Thoracic aorta (tissue), 2 donors: ENCODE measurements around the gene PITX3. TPM values are rescaled to one million over a fixed set of nuclear protein-coding genes. Genes with fewer than 3 reads are reported as not detected.

Experiments used
- ATAC-seq: fragments of 150-250 bp; one replicate; pipeline ENCODE4 v1.8.0; 2017; ENCODE audit warnings: low read depth; ENCODE audit not compliant: insufficient number of reproducible peaks, low FRiP score
- DNase-seq: peaks from one replicate; pipeline ENCODE4 v3.0.0-alpha.2; 2020; ENCODE audit warnings: low spot score
- H3K27ac ChIP-seq, 2 donors: fragments of 200-600 bp; sonication (generic); 1 replicate in 1 of 2; 2 replicates in 1 of 2; pipeline ENCODE4 v1.5.1; 2016; ENCODE audit warnings: mild to moderate bottlenecking in 2 of 2, moderate library complexity in 2 of 2
- H3K27me3 ChIP-seq: fragments of 200-600 bp; sonication (generic); replicated peaks from 2 replicates; pipeline ENCODE4 v1.6.0; 2016; ENCODE audit warnings: mild to moderate bottlenecking; ENCODE audit not compliant: insufficient read depth
- H3K36me3 ChIP-seq: fragments of 200-600 bp; sonication (generic); one replicate; pipeline ENCODE4 v1.5.1; 2016
- H3K4me1 ChIP-seq, 2 donors: fragments of 200-600 bp; sonication (generic); 1 replicate in 1 of 2; 2 replicates in 1 of 2; pipeline versions ENCODE4 v1.5.1 to v1.6.0; 2016; ENCODE audit warnings: low read depth in 2 of 2, mild to moderate bottlenecking in 1 of 2; ENCODE audit not compliant: control insufficient read depth in 1 of 2
- H3K4me3 ChIP-seq: fragments of 200-600 bp; sonication (generic); 2 replicates; pipeline ENCODE4 v1.5.1; 2016; ENCODE audit warnings: mild to moderate bottlenecking
- H3K9me3 ChIP-seq: fragments of 200-600 bp; sonication (generic); 2 replicates; pipeline ENCODE4 v1.5.1; 2016
- total RNA-seq, 2 donors: library from RNA; depleted of rRNA; stranded (reverse); fragments of >200 nt; gene quantifications; one replicate each; pipeline versions ENCODE4 v1.1.0 to v1.2.3, GENCODE V29; 2016
- TF ChIP-seq, protein P1 (sequence below): fragments of 200-600 bp; sonication (generic); IDR thresholded peaks from one replicate; pipeline ENCODE4 v1.5.1; 2019; ENCODE audit warnings: antibody characterized with exemption

PITX3 gene
- total RNA-seq, 2 donors from 2014 or later: not detected

DNA sequence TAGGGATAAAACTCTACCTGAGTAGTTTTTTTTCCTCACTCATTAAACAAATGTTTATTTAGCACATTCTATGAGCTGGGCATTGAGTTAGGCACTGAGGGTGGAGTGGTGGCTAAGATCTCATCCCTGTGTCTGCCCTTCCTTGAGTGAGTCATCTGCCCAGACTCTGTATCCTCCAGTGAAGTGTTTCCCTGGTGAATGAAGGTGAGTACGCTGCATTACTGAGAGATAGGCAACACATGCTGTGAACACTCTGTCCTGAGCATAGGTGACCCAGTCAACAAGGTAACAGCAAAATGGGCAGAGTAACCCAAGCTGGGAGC lies 5.8 kb downstream of the PITX3 start:
- H3K27me3 ChIP-seq: peaks cover 11% of the 10 kb centered on the region
- H3K9me3 ChIP-seq: no peaks in the 10 kb centered on the region
- DNase-seq: no peak
- H3K4me3 ChIP-seq: no peak overlapping the region
- TF ChIP-seq, protein P1, sequence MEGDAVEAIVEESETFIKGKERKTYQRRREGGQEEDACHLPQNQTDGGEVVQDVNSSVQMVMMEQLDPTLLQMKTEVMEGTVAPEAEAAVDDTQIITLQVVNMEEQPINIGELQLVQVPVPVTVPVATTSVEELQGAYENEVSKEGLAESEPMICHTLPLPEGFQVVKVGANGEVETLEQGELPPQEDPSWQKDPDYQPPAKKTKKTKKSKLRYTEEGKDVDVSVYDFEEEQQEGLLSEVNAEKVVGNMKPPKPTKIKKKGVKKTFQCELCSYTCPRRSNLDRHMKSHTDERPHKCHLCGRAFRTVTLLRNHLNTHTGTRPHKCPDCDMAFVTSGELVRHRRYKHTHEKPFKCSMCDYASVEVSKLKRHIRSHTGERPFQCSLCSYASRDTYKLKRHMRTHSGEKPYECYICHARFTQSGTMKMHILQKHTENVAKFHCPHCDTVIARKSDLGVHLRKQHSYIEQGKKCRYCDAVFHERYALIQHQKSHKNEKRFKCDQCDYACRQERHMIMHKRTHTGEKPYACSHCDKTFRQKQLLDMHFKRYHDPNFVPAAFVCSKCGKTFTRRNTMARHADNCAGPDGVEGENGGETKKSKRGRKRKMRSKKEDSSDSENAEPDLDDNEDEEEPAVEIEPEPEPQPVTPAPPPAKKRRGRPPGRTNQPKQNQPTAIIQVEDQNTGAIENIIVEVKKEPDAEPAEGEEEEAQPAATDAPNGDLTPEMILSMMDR: no peak
- no peak for ATAC-seq
- H3K36me3 ChIP-seq: no peaks in the 10 kb centered on the region
- peaks cover 8 to 16% of the 10 kb centered on the region in 2 donors for H3K4me1 ChIP-seq
- no peak overlapping the region for H3K27ac ChIP-seq

DNA sequence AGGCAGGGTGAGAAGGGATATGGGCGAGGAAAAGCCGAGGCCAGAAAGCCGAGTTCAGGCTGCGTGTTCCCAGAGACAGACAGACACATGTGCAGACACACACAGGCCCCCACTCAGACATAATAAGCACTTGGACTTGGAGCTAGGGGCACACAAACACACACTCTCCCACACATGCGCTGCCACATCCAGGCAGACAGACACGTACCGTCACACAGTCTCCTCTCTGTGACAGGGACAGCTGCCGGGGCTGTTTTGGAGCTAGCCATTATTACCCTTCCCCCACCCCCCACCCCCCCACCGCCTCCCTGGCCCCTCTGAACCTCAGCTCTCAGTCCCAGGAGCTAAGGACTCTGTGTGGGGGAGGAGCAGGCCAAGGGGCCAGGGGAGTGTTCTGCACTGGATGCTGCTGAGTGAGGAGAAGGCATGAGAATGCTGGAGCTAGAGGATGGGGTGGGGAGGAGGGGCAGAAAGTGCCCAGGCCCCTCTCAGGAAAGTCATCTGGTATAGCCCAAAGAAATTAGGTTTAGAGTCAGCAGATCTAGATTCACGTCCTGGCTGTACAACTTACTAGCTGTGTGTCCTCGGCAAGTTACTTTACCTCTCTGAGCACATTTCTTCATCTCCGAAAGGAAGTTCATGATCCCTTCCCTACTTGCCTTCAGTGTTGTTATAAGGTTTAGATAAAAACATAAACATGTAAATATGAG lies 6.3 kb downstream of the PITX3 start:
- Histone ChIP-seq H3K36me3 (no peaks in the 10 kb centered on the region), H3K27me3 (peaks cover 11% of the 10 kb centered on the region), H3K4me1 (peaks cover 12 to 17% of the 10 kb centered on the region in 2 donors), H3K4me3 (no peak overlapping the region), H3K27ac (no peak overlapping the region), H3K9me3 (no peaks in the 10 kb centered on the region)
- ATAC-seq (no peak), DNase-seq (no peak)
- TF ChIP-seq, protein P1: no peak

DNA sequence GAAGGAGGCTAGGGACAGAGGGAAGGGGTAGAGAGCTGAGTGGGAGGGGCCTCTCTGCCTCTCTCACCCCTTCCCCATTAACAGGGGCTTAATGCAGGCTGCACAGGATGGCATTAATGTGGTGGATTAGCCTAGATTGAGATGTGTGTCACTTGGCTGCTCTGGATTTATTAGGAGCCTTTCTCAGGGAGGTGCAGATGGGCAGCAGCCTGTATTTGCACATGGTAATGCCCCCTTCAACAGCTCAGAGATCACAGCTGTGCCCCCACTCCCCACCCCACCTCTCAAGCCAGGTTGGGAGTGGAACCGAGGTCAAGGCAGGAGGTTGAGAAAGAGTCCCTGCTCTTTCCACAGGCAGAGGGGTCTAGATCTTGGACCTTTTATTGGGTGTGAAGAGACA lies 7.3 kb downstream of the PITX3 start:
- Histone ChIP-seq H3K36me3 (no peaks in the 10 kb centered on the region), H3K4me1 (peaks cover 13 to 20% of the 10 kb centered on the region in 2 donors), H3K9me3 (no peaks in the 10 kb centered on the region), H3K27ac (no peak overlapping the region), H3K27me3 (peaks cover 11% of the 10 kb centered on the region), H3K4me3 (no peak overlapping the region)
- TF ChIP-seq, protein P1: no peak
- ATAC-seq: no peak
- DNase-seq: no peak

DNA sequence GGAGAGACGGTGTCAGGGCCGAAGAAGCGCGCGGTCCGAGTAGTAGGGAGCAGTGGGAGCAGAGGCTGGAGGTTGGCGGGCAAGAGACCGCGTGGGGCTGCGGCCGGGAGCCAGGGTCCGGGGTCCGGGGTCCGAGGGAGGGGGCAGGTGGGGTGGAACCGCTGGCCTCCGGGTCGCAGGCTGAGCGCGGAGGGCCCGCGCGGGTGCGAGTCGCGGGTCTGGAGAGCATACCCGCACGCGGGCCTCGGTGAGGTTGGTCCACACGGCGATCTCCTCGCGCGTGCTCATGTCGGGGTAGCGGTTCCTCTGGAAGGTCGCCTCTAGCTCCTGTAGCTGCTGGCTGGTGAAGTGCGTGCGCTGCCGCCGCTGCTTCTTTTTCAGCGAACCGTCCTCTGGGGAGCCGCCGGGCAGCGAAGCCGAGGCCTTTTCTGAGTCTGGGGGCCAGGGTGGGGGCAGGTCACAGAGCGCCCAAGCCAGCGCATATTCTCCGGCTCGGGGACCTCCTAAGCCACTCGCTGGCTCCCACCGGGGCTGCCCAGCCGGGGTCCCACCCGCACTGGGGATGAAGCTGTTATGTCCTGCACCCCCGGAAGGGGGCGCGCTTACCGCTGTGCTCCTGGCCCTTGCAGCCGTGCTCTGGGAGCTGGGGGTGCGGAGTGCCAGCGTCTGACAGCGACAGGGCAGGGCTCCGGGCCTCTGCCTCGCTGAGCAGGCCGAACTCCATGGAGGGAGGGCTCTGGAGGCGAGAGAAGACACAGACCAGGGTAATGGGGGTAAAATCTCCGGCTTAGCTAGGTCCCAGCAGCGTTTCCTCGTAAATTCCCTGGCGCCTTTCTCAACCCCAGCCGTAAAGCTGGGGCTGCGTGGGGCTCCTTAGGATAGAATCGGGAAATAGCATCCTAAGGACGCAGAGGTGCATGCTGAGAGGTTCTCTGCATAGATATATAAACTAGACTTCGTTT lies 9.7 kb downstream of the PITX3 start:
- H3K4me3 ChIP-seq: peak overlapping the region; percentile 70
- H3K4me1 ChIP-seq: peaks cover 14 to 22% of the 10 kb centered on the region in 2 donors
- DNase-seq (no peak), ATAC-seq (no peak)
- TF ChIP-seq, protein P1: peak; percentile 50
- H3K9me3 ChIP-seq: no peaks in the 10 kb centered on the region
- peaks cover 11% of the 10 kb centered on the region for H3K27me3 ChIP-seq
- no peak overlapping the region for H3K27ac ChIP-seq
- H3K36me3 ChIP-seq: no peaks in the 10 kb centered on the region

DNA sequence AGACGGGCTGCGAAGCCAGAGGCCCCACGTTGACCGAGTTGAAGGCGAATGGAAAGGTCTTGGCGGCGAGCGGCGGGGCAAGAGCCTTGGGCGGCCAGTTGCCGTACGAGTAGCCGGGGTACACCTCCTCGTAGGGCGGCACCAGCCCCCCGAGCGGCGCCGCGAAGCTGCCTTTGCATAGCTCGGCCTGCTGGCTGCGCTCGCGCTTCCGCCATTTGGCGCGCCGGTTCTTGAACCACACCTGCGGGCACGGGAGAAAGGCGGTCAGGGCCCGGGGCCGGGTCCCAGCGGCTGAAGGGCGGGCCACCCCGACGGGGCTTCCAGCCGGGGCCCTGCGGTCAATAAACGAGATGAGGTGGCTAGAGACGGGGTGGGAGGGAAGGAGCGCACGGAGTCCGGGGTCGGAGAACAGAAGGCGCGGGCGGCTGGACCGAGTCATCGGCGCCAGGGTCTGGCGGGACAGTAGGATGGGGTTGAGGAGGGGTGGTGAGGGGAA lies 10.4 kb downstream of the PITX3 start:
- peak overlapping the region; percentile 70 for H3K4me3 ChIP-seq
- no peak overlapping the region for H3K27ac ChIP-seq
- no peak for ATAC-seq
- H3K27me3 ChIP-seq: peaks cover 11% of the 10 kb centered on the region
- no peaks in the 10 kb centered on the region for H3K9me3 ChIP-seq
- TF ChIP-seq, protein P1: peak; percentile 3
- peaks cover 17 to 27% of the 10 kb centered on the region in 2 donors for H3K4me1 ChIP-seq
- H3K36me3 ChIP-seq: no peaks in the 10 kb centered on the region
- no peak for DNase-seq
